OCI-LY7 (cell line): ENCODE data around the gene HOXB6.

ENCODE experiments used
- EZH2phosphoT487 ChIP-seq: fragments of 200-600 bp; sonication (generic); IDR thresholded peaks from 2 replicates; pipeline ENCODE4 v1.6.1; 2018; ENCODE audit warnings: low read depth, borderline replicate concordance, mild to moderate bottlenecking, mixed run types, antibody characterized with exemption, low read length, moderate library complexity, mixed read lengths
- TF ChIP-seq, protein P1 (sequence below): fragments of 200-600 bp; sonication (generic); conservative IDR thresholded peaks from 2 replicates; pipeline ENCODE4 v1.5.1; 2014; ENCODE audit warnings: mild to moderate bottlenecking, antibody characterized with exemption, low read length, moderate library complexity, mixed read lengths

GRCh38 chr17:48617471-48618255 lies 12.9 kb upstream of the HOXB6 start:
- TF ChIP-seq, protein P1, sequence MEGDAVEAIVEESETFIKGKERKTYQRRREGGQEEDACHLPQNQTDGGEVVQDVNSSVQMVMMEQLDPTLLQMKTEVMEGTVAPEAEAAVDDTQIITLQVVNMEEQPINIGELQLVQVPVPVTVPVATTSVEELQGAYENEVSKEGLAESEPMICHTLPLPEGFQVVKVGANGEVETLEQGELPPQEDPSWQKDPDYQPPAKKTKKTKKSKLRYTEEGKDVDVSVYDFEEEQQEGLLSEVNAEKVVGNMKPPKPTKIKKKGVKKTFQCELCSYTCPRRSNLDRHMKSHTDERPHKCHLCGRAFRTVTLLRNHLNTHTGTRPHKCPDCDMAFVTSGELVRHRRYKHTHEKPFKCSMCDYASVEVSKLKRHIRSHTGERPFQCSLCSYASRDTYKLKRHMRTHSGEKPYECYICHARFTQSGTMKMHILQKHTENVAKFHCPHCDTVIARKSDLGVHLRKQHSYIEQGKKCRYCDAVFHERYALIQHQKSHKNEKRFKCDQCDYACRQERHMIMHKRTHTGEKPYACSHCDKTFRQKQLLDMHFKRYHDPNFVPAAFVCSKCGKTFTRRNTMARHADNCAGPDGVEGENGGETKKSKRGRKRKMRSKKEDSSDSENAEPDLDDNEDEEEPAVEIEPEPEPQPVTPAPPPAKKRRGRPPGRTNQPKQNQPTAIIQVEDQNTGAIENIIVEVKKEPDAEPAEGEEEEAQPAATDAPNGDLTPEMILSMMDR, result no peak
- no peak for TF ChIP-seq EZH2phosphoT487
